Measurements from ENCODE around the gene WAS.
"Not testable (repeated sequence)": the region's sequence is repeated elsewhere in the genome, so short reads cannot be mapped to it uniquely, and the experiment has no call there.

The WAS gene

DNA sequence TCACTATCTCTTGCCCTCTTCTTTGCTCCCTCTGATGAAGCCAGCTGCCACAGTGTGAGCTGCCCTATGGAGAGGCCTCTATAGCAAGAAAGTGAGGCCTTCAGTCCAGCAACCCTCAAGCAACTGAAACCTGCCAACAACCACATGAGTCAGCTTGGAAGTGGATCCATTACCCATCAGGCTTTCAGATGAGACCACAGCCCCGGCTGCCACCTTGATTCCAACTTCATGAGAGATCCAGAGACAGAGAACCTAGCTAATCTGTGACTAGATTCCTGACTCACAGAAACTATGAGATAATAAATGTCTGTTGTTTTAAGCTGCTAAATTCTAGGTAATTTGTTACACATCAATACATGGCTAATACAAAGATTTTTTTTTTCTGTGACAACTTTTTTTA is 20.4 kb upstream of the WAS start:
- TF ChIP-seq, protein P1, sequence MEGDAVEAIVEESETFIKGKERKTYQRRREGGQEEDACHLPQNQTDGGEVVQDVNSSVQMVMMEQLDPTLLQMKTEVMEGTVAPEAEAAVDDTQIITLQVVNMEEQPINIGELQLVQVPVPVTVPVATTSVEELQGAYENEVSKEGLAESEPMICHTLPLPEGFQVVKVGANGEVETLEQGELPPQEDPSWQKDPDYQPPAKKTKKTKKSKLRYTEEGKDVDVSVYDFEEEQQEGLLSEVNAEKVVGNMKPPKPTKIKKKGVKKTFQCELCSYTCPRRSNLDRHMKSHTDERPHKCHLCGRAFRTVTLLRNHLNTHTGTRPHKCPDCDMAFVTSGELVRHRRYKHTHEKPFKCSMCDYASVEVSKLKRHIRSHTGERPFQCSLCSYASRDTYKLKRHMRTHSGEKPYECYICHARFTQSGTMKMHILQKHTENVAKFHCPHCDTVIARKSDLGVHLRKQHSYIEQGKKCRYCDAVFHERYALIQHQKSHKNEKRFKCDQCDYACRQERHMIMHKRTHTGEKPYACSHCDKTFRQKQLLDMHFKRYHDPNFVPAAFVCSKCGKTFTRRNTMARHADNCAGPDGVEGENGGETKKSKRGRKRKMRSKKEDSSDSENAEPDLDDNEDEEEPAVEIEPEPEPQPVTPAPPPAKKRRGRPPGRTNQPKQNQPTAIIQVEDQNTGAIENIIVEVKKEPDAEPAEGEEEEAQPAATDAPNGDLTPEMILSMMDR (IDR thresholded peaks at IDR 0.05; ENCODE audit: low read depth, low read length, missing control alignments) = no peak
- H3K4me3 ChIP-seq (ENCODE audit: low read depth, low read length) = no peak overlapping the region
- DNase-seq (ENCODE audit: low read depth) = no peak

DNA sequence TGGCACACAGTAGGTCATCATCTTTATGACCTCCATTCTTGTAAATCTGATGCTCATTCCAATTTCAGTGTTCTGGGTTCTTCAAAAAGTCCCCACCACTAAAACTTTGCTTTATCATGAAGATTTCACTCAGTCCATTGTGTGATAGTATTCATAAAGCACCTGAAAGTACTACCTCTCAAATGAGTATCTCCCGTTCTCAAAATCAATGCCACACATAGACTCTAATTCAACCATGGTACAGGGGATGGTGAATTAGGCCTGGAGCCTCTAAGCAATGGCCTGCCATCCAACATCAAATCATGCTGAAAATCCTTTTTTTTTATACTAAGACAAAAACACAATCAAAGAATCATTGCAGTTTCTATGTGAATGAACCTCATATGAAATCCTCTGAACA is 19.4 kb upstream of the WAS start:
- no peak overlapping the region for H3K4me3 ChIP-seq (ENCODE audit: low read depth, low read length)
- no peak for DNase-seq (ENCODE audit: low read depth)
- TF ChIP-seq, protein P1 (IDR thresholded peaks at IDR 0.05; ENCODE audit: low read depth, low read length, missing control alignments) = no peak

DNA sequence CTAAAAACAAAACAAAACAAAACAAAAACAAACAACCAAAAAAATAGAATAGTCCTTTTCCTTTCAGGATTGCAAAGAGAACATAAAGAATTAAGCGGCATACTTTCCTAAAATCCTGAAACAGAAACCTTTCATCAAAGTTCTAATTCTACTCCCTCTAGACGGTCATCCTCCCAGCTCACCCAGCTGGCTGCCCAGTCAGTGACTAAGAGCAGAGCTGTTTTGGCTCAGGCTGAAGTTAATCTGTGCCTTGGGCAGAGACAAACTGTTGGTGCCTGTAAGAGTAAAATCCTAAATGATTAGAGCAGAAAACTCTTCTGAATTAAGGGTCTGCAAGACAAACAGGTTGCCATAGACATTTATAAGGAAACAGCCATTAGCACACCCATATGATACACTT is 17.6 kb upstream of the WAS start:
- DNase-seq (ENCODE audit: low read depth) = no peak
- H3K4me3 ChIP-seq (ENCODE audit: low read depth, low read length) = no peak overlapping the region
- TF ChIP-seq, protein P1 (IDR thresholded peaks at IDR 0.05; ENCODE audit: low read depth, low read length, missing control alignments) = no peak

DNA sequence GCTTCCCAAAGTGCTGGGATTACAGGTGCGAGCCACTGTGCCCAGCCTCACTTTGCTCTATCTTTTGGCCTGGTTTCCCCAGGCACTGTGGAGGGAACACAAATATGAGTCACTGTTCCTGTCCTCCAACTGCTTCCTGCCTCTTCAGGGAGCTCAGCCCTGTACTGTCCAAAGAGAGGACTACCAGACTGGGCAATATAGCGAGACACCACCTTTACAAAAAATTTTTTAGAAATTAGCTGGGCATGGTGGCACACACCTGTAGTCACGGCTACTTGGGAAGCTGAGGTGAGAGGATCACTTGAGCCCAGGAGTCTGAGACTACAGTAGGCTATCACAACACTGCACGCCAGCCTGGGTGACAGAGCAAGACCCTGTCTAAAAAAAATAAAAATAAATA is 16.9 kb upstream of the WAS start:
- no peak for DNase-seq (ENCODE audit: low read depth)
- no peak overlapping the region for H3K4me3 ChIP-seq (ENCODE audit: low read depth, low read length)
- TF ChIP-seq, protein P1 (IDR thresholded peaks at IDR 0.05; ENCODE audit: low read depth, low read length, missing control alignments) = no peak

DNA sequence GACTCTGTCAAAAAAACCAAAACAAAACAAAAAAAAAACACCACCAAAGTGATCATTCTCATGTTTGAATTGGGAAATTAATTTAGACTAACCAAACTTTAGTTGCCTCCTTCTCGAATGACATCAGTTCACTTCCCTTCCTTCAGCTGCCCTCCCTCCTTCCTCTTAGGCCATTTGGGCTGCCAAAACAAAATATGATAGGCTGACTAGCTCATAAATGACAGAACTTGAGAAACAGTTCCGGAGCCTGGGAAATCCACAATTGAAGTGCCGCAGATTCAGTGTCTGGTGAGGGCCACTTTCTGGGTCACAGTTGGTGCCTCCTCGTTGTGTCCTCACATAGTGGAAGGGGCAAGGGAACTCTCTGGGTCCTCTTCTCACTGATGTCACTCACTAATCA is 16.1 kb upstream of the WAS start:
- no peak for DNase-seq (ENCODE audit: low read depth)
- no peak overlapping the region for H3K4me3 ChIP-seq (ENCODE audit: low read depth, low read length)
- TF ChIP-seq, protein P1 (IDR thresholded peaks at IDR 0.05; ENCODE audit: low read depth, low read length, missing control alignments) = no peak

DNA sequence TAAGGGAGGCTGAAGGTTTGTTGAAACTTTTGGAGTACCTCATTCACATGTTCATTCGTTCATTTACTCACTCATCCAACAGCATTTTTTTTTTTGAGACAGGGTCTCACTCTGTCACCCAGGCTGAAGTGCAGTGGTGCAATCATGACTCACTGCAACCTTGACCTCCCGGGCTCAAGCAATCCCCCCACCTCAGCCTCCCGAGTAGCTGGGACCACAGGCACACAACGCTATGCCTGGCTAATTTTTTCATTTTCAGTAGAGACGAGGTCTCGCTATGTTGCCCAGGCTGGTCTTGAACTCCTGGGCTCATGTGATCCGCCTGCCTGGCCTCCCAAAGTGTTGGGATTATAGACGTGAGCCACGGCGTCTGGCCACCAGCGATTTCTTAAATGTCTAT is 15.4 kb upstream of the WAS start:
- DNase-seq (ENCODE audit: low read depth); H3K4me3 ChIP-seq (ENCODE audit: low read depth, low read length): not testable (repeated sequence)

DNA sequence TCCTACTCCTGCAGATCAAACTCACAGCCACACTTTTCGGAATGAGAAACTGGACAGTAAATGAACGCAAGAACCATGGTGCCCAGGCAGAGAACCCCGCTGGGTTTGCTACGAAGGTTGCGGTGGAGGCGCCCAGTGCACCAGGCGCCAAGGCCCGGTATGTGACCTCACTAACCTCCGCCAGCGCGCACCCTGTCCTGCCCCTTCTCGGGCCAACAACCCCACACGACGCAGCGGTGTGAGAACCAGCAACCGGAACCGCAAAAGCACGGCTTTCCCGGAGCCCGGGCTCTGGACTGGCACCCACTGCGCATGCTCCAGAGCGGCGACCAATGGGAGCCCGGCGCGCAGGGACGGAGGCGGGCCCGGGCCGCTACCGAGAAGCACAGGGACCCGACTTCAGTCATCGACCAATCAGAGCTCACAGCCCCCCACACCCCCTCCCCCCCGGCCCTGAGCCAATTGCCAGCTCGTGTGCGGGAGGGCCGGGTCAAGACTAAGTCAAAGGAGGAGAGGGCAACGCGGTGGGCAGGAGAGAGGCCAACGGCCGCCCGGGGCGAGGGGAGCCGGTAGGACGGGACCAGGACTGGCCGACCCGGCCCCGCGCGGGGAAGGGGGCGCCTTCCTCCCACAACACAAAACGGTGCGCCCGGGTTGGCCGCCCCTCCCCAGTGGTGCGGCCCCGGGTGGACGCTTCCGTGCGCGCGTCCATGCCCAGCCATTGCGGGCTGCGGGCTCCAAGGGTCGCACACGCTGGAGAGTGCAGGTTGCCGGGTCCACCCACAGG is 7.3 kb upstream of the WAS start:
- DNase-seq (ENCODE audit: low read depth) = peak; percentile 64
- H3K4me3 ChIP-seq (ENCODE audit: low read depth, low read length) = peak overlapping the region; percentile 85
- TF ChIP-seq, protein P1 (IDR thresholded peaks at IDR 0.05; ENCODE audit: low read depth, low read length, missing control alignments) = no peak

All from GM12864 (cell line).